Upper lobe of left lung (tissue), 6 donors: Measurements from ENCODE around the gene TNS3. TPM values are rescaled to one million over a fixed set of nuclear protein-coding genes. Genes with fewer than 3 reads are reported as not detected.

Source experiments
- ATAC-seq, 2 donors: fragments of 200-7000 bp; cut with Tn5 transposase; one replicate each; pipeline ENCODE4 v1.9.1; 2022; ENCODE audit warnings: mild to moderate bottlenecking in 2 of 2, moderate library complexity in 2 of 2; ENCODE audit not compliant: low FRiP score in 2 of 2
- DNase-seq, 2 donors: peaks; one replicate each; pipeline ENCODE4 v3.0.0-alpha.2; 2019 to 2020
- H3K27ac ChIP-seq, 4 donors: fragments of 200-600 bp; sonication (generic); one replicate each; pipeline ENCODE4 v1.5.1; 2016 to 2019
- H3K27me3 ChIP-seq, 4 donors: fragments of 200-600 bp; sonication (generic); one replicate each; pipeline ENCODE4 v1.5.1; 2017 to 2019
- H3K36me3 ChIP-seq, 4 donors: fragments of 200-600 bp; sonication (generic); one replicate each; pipeline ENCODE4 v1.5.1; 2016 to 2019
- H3K4me1 ChIP-seq, 4 donors: fragments of 200-600 bp; sonication (generic); one replicate each; pipeline ENCODE4 v1.5.1; 2018 to 2019
- H3K4me3 ChIP-seq, 4 donors: fragments of 200-600 bp; sonication (generic); one replicate each; pipeline ENCODE4 v1.5.1; 2017 to 2019; ENCODE audit warnings: mild to moderate bottlenecking in 2 of 4, moderate library complexity in 1 of 4
- H3K9me3 ChIP-seq, 4 donors: fragments of 200-600 bp; sonication (generic); one replicate each; pipeline ENCODE4 v1.5.1; 2018 to 2019
- EP300 ChIP-seq, 4 donors: sonication (generic); formaldehyde crosslinking; IDR thresholded peaks; one replicate each; pipeline ENCODE4 v1.5.1; 2017; ENCODE audit warnings: antibody characterized with exemption in 4 of 4, control low read depth in 2 of 4
- POLR2A ChIP-seq, 4 donors: fragments of 450-650 bp; IDR thresholded peaks; one replicate each; pipeline ENCODE4 v1.5.1; 2016 to 2017; ENCODE audit warnings: antibody characterized with exemption in 4 of 4, mild to moderate bottlenecking in 2 of 4
- POLR2AphosphoS5 ChIP-seq, 2 donors: sonication (generic); formaldehyde crosslinking; IDR thresholded peaks; one replicate each; pipeline ENCODE4 v1.5.1; 2017; ENCODE audit warnings: antibody characterized with exemption in 2 of 2
- WGBS, 2 donors: methylation state at CpG; one replicate each; pipeline ENCODE4 v1.1.5; 2017 to 2018; 5-methylcytosine and 5-hydroxymethylcytosine counted together
- total RNA-seq, 6 donors: library from RNA; depleted of rRNA in 4 of 6; stranded (reverse); fragments of >200 nt in 4 of 6; gene quantifications; one replicate each; pipeline versions ENCODE4 v1.1.0 to v1.2.1, GENCODE V29; 2016 to 2021
- TF ChIP-seq, protein P1 (sequence below), 6 experiments: fragments of 450-650 bp in 4 of 6; fragments of 200-600 bp in 2 of 6; sonication (generic) in 2 of 6; IDR thresholded peaks; one replicate each; pipeline ENCODE4 v1.5.1; 2016 to 2019; ENCODE audit warnings: antibody characterized with exemption in 6 of 6
- donor health status: DM: no; HTN: no; CAD: no; lungs with moderate emphysema.
- donor health status: DM: no; HTN: yes; CAD: no; lungs with severe emphysema.

TNS3 gene
- total RNA-seq, 6 donors from 2014 or later, result 90.6 to 266 (median 143) TPM

- H3K36me3 ChIP-seq, result no peaks in the 10 kb centered on the region
- H3K9me3 ChIP-seq, result no peaks in the 10 kb centered on the region
- TF ChIP-seq POLR2AphosphoS5 (IDR thresholded peaks at IDR 0.05) (no peak), POLR2A (IDR thresholded peaks at IDR 0.05) (no peak), EP300 (IDR thresholded peaks at IDR 0.05) (no peak)
- TF ChIP-seq, protein P1, sequence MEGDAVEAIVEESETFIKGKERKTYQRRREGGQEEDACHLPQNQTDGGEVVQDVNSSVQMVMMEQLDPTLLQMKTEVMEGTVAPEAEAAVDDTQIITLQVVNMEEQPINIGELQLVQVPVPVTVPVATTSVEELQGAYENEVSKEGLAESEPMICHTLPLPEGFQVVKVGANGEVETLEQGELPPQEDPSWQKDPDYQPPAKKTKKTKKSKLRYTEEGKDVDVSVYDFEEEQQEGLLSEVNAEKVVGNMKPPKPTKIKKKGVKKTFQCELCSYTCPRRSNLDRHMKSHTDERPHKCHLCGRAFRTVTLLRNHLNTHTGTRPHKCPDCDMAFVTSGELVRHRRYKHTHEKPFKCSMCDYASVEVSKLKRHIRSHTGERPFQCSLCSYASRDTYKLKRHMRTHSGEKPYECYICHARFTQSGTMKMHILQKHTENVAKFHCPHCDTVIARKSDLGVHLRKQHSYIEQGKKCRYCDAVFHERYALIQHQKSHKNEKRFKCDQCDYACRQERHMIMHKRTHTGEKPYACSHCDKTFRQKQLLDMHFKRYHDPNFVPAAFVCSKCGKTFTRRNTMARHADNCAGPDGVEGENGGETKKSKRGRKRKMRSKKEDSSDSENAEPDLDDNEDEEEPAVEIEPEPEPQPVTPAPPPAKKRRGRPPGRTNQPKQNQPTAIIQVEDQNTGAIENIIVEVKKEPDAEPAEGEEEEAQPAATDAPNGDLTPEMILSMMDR (IDR thresholded peaks at IDR 0.05), result no peak
- H3K27ac ChIP-seq, result no peak overlapping the region
- WGBS, 2 donors, result 87% methylated on average over 5 of the region's 5 CpGs
- no peak overlapping the region for H3K4me3 ChIP-seq
- no peak for ATAC-seq
- H3K27me3 ChIP-seq, result no peaks in the 10 kb centered on the region
- no peak for DNase-seq
- peaks cover 12 to 35% (median 16%) of the 10 kb centered on the region in 4 donors for H3K4me1 ChIP-seq
Measured at GRCh38 chr7:47510192-47510591, 71.7 kb downstream of the TNS3 start.

- Histone ChIP-seq H3K4me3 (no peak overlapping the region), H3K27ac (no peak overlapping the region), H3K36me3 (no peaks in the 10 kb centered on the region), H3K4me1 (peaks cover 10 to 30% (median 15%) of the 10 kb centered on the region in 4 donors), H3K9me3 (no peaks in the 10 kb centered on the region), H3K27me3 (no peaks in the 10 kb centered on the region)
- ATAC-seq, result no peak
- DNase-seq, result no peak
- WGBS, 2 donors, result 85 to 92% methylated on average over 7 of the region's 7 CpGs
- TF ChIP-seq, protein P1 (IDR thresholded peaks at IDR 0.05), result no peak
- TF ChIP-seq POLR2A (IDR thresholded peaks at IDR 0.05), result no peak
- TF ChIP-seq POLR2AphosphoS5 (IDR thresholded peaks at IDR 0.05), result no peak
- no peak for TF ChIP-seq EP300 (IDR thresholded peaks at IDR 0.05)
Measured at GRCh38 chr7:47509571-47509970, 72.3 kb downstream of the TNS3 start.

- TF ChIP-seq POLR2AphosphoS5 (IDR thresholded peaks at IDR 0.05) (no peak), EP300 (IDR thresholded peaks at IDR 0.05) (no peak), POLR2A (IDR thresholded peaks at IDR 0.05) (no peak)
- TF ChIP-seq, protein P1 (IDR thresholded peaks at IDR 0.05), result no peak
- Histone ChIP-seq H3K27ac (no peak overlapping the region), H3K27me3 (no peaks in the 10 kb centered on the region), H3K36me3 (no peaks in the 10 kb centered on the region), H3K4me3 (no peak overlapping the region), H3K9me3 (no peaks in the 10 kb centered on the region), H3K4me1 (peaks cover 4 to 29% (median 10%) of the 10 kb centered on the region in 4 donors)
- 88 to 90% methylated on average over 10 to 11 of the region's 11 CpGs for WGBS, 2 donors
- ATAC-seq, result no peak
- no peak for DNase-seq
Measured at GRCh38 chr7:47508389-47509380, 73.2 kb downstream of the TNS3 start.

- WGBS, 2 donors, result 84 to 85% methylated on average over 7 to 9 of the region's 9 CpGs
- no peak overlapping the region for H3K4me3 ChIP-seq
- H3K36me3 ChIP-seq, result peaks cover 0 to under 1% (median 0%) of the 10 kb centered on the region in 4 donors
- H3K4me1 ChIP-seq, result peaks cover 4 to 27% (median 11%) of the 10 kb centered on the region in 4 donors
- DNase-seq (no peak), ATAC-seq (no peak)
- H3K27me3 ChIP-seq, result no peaks in the 10 kb centered on the region
- no peak for TF ChIP-seq POLR2AphosphoS5 (IDR thresholded peaks at IDR 0.05)
- TF ChIP-seq, protein P1 (IDR thresholded peaks at IDR 0.05), result no peak
- TF ChIP-seq POLR2A (IDR thresholded peaks at IDR 0.05), result no peak
- no peak for TF ChIP-seq EP300 (IDR thresholded peaks at IDR 0.05)
- H3K9me3 ChIP-seq, result no peaks in the 10 kb centered on the region
- no peak overlapping the region for H3K27ac ChIP-seq
Measured at GRCh38 chr7:47507522-47507921, 74.4 kb downstream of the TNS3 start.
